Measurements from ENCODE around the gene NDNF. TPM values are rescaled to one million over a fixed set of nuclear protein-coding genes. Genes with fewer than 3 reads are reported as not detected.

NDNF gene
- total RNA-seq (2011; cell fraction: chromatin; rRNA removed; ENCODE audit: low replicate concordance) = not detected in 2 replicates
- not detected in 2 replicates for total RNA-seq (2011; cell fraction: nucleolus; rRNA removed)
- total RNA-seq (2011; cell fraction: nucleoplasm; rRNA removed) = not detected in 2 replicates
- total RNA-seq (2014; rRNA removed) (not detected in 2 replicates), total RNA-seq (2014; rRNA removed; fragmentation: Illumina TruSeq; extraction: Trizol) (not detected in 2 replicates), total RNA-seq (2015; rRNA removed; fragmentation: Illumina TruSeq; extraction: Trizol) (not detected in 2 replicates), total RNA-seq (2021) (0.11 TPM in 1 of 2 replicates, not detected in the other), polyA plus RNA-seq (2011; rRNA removed) (not detected in 2 replicates), polyA plus RNA-seq (2014; fragmentation: Illumina TruSeq; extraction: Trizol) (not detected in 2 replicates), polyA plus RNA-seq (2014; fragmentation: Nextera tagmentation; extraction: Ambion mirVana) (not detected), polyA plus RNA-seq (2014; rRNA removed) (not detected in 2 replicates), polyA minus RNA-seq (2011; rRNA and poly(A)+ RNA removed) (not detected in 2 replicates), Bru-seq, nascent RNA (not detected), BruChase-seq, experiment 1, labeled RNA remaining after a 2-hour chase (not detected), BruChase-seq, experiment 2, labeled RNA remaining after a 6-hour chase (not detected)
- not detected in 2 replicates for polyA plus RNA-seq (2011; cell fraction: cytosol; rRNA removed)
- not detected in 2 replicates for polyA plus RNA-seq (2011; cell fraction: nucleus; rRNA removed)
- not detected in 2 replicates for polyA plus RNA-seq (2012)
- not detected in 2 replicates for polyA minus RNA-seq (2011; cell fraction: cytosol; rRNA and poly(A)+ RNA removed)
- not detected in 2 replicates for polyA minus RNA-seq (2011; cell fraction: nucleus; rRNA and poly(A)+ RNA removed)
- long read RNA-seq, experiment 1 = 0 reads
- long read RNA-seq, experiment 2 = 0 reads
- long read RNA-seq, experiment 3 = 0 reads

- H3K27ac ChIP-seq (ENCODE audit: extremely low read depth, low read depth, low read length) = no peak within 1 kb of the TSS
- no peak for ATAC-seq
- ChIA-PET POLR2A (interaction anchor here (0.9 kb wide), 1 partner anchor 11 kb away, joined by 3 read pairs; no protein-coding TSS in a partner anchor), CTCF (ENCODE audit: low intra/inter-chr PET ratio) (no interaction called here)
- in situ Hi-C loops (cut with MboI) (no loop called here), intact Hi-C loops (cut with micrococcal nuclease) (no loop called here)
- no peaks in the 10 kb centered on the region for H3K9me1 ChIP-seq (ENCODE audit: control insufficient read depth, insufficient read depth, low read length)
- FAIRE-seq = no peak
- H3K4me3 ChIP-seq = no peak within 1 kb of the TSS
- no peaks in the 10 kb centered on the region for H3K4me1 ChIP-seq (replicated peaks in 1 of 2; ENCODE audit: control insufficient read depth in 2 of 2, insufficient read depth in 2 of 2, low read length in 2 of 2)
- WGBS (ENCODE audit: insufficient coverage, low coverage, missing lambda C conversion rate) = 15% methylated on average over 14 of the region's 76 CpGs
- no peak within 1 kb of the TSS for H2AFZ ChIP-seq (ENCODE audit: low read depth, low read length)
- no peaks in the 10 kb centered on the region for H3K79me2 ChIP-seq (ENCODE audit: control insufficient read depth, insufficient read depth, low read length)
- H3K36me3 ChIP-seq (ENCODE audit: control insufficient read depth, insufficient read depth, low read length) = no peaks in the 10 kb centered on the region
- no peak within 1 kb of the TSS for H3K9ac ChIP-seq (ENCODE audit: insufficient read depth in 1 of 2, low read depth in 2 of 2, low read length in 2 of 2)
- H3K9me3 ChIP-seq (replicated peaks; ENCODE audit: control insufficient read depth, insufficient read depth, low read depth, low read length) = no peaks in the 10 kb centered on the region
- no peaks in the 10 kb centered on the region for H4K20me1 ChIP-seq (replicated peaks; ENCODE audit: control insufficient read depth, insufficient read depth, low read length)
- BruUV-seq (replicated peaks) = no TSS peak
- TF ChIP-seq E2F5 (CRISPR knock-in tag; IDR thresholded peaks at IDR 0.05) (no peak), CHD2 (IDR thresholded peaks at IDR 0.05; ENCODE audit: low read depth, low read length) (no peak), ZBTB5 (IDR thresholded peaks at IDR 0.05) (no peak), NBN (IDR thresholded peaks at IDR 0.05; ENCODE audit: low read depth) (no peak), TFE3 (CRISPR knock-in tag; IDR thresholded peaks at IDR 0.05) (no peak), SMARCA5 (IDR thresholded peaks at IDR 0.05) (no peak)
- DNase-seq (ENCODE audit: extremely low read depth in 1 of 4, low spot score in 3 of 4) = no peak
- H3K4me2 ChIP-seq (ENCODE audit: insufficient read depth, low read length) = no peak within 1 kb of the TSS
- H3K27me3 ChIP-seq (ENCODE audit: control insufficient read depth in 2 of 2, insufficient read depth in 2 of 2, low read length in 2 of 2) = peaks cover 0 to 9% of the 10 kb centered on the region in 2 experiments; a peak in 2 of 5 replicates
These were observed at the start of gene NDNF for GRCh38 chr4:121072224-121073003. Gene NDNF, minus strand, starts transcription at chr4:121072535. Its CDS starts 26,698 bp downstream, at chr4:121045837.

All from K562 (cell line).